Activated gamma-delta T cell (primary cell): ENCODE data around the gene ISYNA1.
"Not testable (repeated sequence)": the region's sequence is repeated elsewhere in the genome, so short reads cannot be mapped to it uniquely, and the experiment has no call there.

ENCODE experiments used
- DNase-seq: peaks from one replicate; lab custom pipeline; 2025; lab: John Stamatoyannopoulos, UW

The ISYNA1 gene

GRCh38 chr19:18419195-18419698 is 18.7 kb downstream of the ISYNA1 start, which contains the start of gene SSBP4:
SSBP4 (plus strand) TSS chr19:18419398; CDS start chr19:18419649, 251 bp downstream.
- peak; percentile 71 for DNase-seq

GRCh38 chr19:18418483-18419194 is 19.3 kb downstream of the ISYNA1 start:
- no peak for DNase-seq

- DNase-seq, result no peak
Observed at GRCh38 chr19:18418029-18418482, 19.9 kb downstream of the ISYNA1 start.

GRCh38 chr19:18417250-18418028 is 20.5 kb downstream of the ISYNA1 start:
- no peak for DNase-seq

GRCh38 chr19:18416778-18417249 is 21.1 kb downstream of the ISYNA1 start:
- peak; percentile 73 for DNase-seq

GRCh38 chr19:18415178-18415867 is 22.6 kb downstream of the ISYNA1 start:
- DNase-seq, result no peak

GRCh38 chr19:18414504-18415177 is 23.3 kb downstream of the ISYNA1 start:
- DNase-seq, result no peak

- no peak for DNase-seq
Observed at GRCh38 chr19:18412610-18413239, 25.2 kb downstream of the ISYNA1 start.

- DNase-seq, result no peak
Observed at GRCh38 chr19:18408053-18408476, 29.9 kb downstream of the ISYNA1 start.

- no peak for DNase-seq
Observed at GRCh38 chr19:18406749-18407148, 31.2 kb downstream of the ISYNA1 start.

- DNase-seq, result not testable (repeated sequence)
Observed at GRCh38 chr19:18405754-18406153, 32.2 kb downstream of the ISYNA1 start.

- DNase-seq, result not testable (repeated sequence)
Observed at GRCh38 chr19:18402455-18403248, 35.3 kb downstream of the ISYNA1 start.

GRCh38 chr19:18401580-18402112 is 36.3 kb downstream of the ISYNA1 start:
- no peak for DNase-seq

- DNase-seq, result no peak
Observed at GRCh38 chr19:18399008-18399407, 38.9 kb downstream of the ISYNA1 start.

GRCh38 chr19:18397242-18398202 is 40.4 kb downstream of the ISYNA1 start, which contains the start of gene LRRC25:
LRRC25 (minus strand) TSS chr19:18397622; CDS start chr19:18396963, 659 bp downstream.
- DNase-seq, result no peak

- no peak for DNase-seq
Observed at GRCh38 chr19:18396471-18397241, 41.3 kb downstream of the ISYNA1 start.

GRCh38 chr19:18393836-18394235 is 44.1 kb downstream of the ISYNA1 start:
- no peak for DNase-seq

GRCh38 chr19:18392926-18393325 is 45.0 kb downstream of the ISYNA1 start:
- no peak for DNase-seq
